Measurements from ENCODE around the gene EXOC4. TPM values are rescaled to one million over a fixed set of nuclear protein-coding genes. Genes with fewer than 3 reads are reported as not detected.

Gene EXOC4
- total RNA-seq, 1 donor from 2014 or later = 99.2 TPM

DNA sequence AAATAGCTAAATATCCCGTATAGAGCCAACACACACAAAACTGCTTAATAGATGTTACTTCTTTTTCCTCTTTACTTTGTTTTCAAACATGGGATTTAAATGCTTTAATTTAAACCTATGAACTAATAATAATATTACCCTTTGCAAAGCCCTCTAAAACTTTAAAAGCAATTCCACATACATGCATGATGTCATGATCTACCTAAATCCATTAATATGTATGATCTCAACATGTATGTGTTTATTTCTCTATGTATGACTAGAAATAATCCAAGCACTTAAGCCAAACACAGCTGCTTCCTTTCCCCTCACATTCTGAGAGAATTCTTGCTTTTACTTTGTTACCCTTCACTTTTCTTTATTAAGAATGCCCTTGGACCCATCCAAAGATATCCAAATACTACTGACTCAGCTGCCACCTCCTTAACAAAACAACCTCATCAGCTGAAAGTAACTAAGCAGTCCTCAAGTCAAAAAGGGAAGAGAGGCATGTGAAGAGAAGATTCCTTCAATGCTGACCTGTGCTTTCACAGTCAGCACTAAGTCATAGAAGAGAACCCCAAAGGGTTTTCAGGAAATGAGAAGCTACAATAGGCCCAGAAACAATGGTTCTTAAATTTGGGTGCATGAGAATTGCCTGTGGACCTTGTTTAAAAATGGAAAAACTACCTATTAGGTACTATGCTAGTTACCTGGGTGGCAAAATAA is 607.9 kb downstream of the EXOC4 start:
- Histone ChIP-seq H3K27ac (no peak overlapping the region), H3K4me1 (no peaks in the 10 kb centered on the region), H3K9me3 (no peaks in the 10 kb centered on the region), H3K36me3 (no peaks in the 10 kb centered on the region), H3K27me3 (no peaks in the 10 kb centered on the region), H3K4me3 (no peak overlapping the region)
- TF ChIP-seq CTCF (IDR thresholded peaks at IDR 0.05) (no peak), POLR2A (IDR thresholded peaks at IDR 0.05) (no peak), POLR2AphosphoS5 (IDR thresholded peaks at IDR 0.05; ENCODE audit: insufficient read depth in 1 of 2, low read depth in 1 of 2) (no peak)
- no peak for DNase-seq (ENCODE audit: extremely low spot score in 2 of 2)
- intact Hi-C loops (cut with DNase I) = no loop called here

GRCh38 chr7:133861876-133862275 is 609.0 kb downstream of the EXOC4 start:
- Histone ChIP-seq H3K36me3 (no peaks in the 10 kb centered on the region), H3K27me3 (no peaks in the 10 kb centered on the region), H3K4me3 (no peak overlapping the region), H3K27ac (no peak overlapping the region), H3K9me3 (no peaks in the 10 kb centered on the region), H3K4me1 (no peaks in the 10 kb centered on the region)
- TF ChIP-seq CTCF (IDR thresholded peaks at IDR 0.05) (no peak), POLR2A (IDR thresholded peaks at IDR 0.05) (no peak), POLR2AphosphoS5 (IDR thresholded peaks at IDR 0.05; ENCODE audit: insufficient read depth in 1 of 2, low read depth in 1 of 2) (no peak)
- intact Hi-C loops (cut with DNase I) = no loop called here
- no peak for DNase-seq (ENCODE audit: extremely low spot score in 2 of 2)

- Histone ChIP-seq H3K36me3 (no peaks in the 10 kb centered on the region), H3K4me3 (no peak overlapping the region), H3K27ac (no peak overlapping the region), H3K9me3 (no peaks in the 10 kb centered on the region), H3K4me1 (no peaks in the 10 kb centered on the region), H3K27me3 (peaks cover 4% of the 10 kb centered on the region)
- no peak for TF ChIP-seq POLR2A (IDR thresholded peaks at IDR 0.05)
- no peak for TF ChIP-seq CTCF (IDR thresholded peaks at IDR 0.05)
- TF ChIP-seq POLR2AphosphoS5 (IDR thresholded peaks at IDR 0.05; ENCODE audit: insufficient read depth in 1 of 2, low read depth in 1 of 2) = no peak
- intact Hi-C loops (cut with DNase I) = no loop called here
- DNase-seq (ENCODE audit: extremely low spot score in 2 of 2) = no peak
Observed at GRCh38 chr7:133863362-133864061, 610.6 kb downstream of the EXOC4 start.

- H3K27ac ChIP-seq = no peak overlapping the region
- no peak for DNase-seq (ENCODE audit: extremely low spot score in 2 of 2)
- intact Hi-C loops (cut with DNase I) = no loop called here
- H3K4me3 ChIP-seq = no peak overlapping the region
- H3K4me1 ChIP-seq = no peaks in the 10 kb centered on the region
- H3K27me3 ChIP-seq = peaks cover 4% of the 10 kb centered on the region
- TF ChIP-seq POLR2AphosphoS5 (IDR thresholded peaks at IDR 0.05; ENCODE audit: insufficient read depth in 1 of 2, low read depth in 1 of 2) (no peak), CTCF (IDR thresholded peaks at IDR 0.05) (no peak), POLR2A (IDR thresholded peaks at IDR 0.05) (no peak)
- H3K36me3 ChIP-seq = no peaks in the 10 kb centered on the region
- no peaks in the 10 kb centered on the region for H3K9me3 ChIP-seq
Observed at GRCh38 chr7:133869556-133869955, 616.7 kb downstream of the EXOC4 start.

GRCh38 chr7:133871757-133872156 is 618.9 kb downstream of the EXOC4 start:
- no peak for DNase-seq (ENCODE audit: extremely low spot score in 2 of 2)
- H3K36me3 ChIP-seq = no peaks in the 10 kb centered on the region

More at GRCh38 chr7:133871757-133872156, 618.9 kb downstream of the EXOC4 start:
- H3K4me3 ChIP-seq = no peak overlapping the region
- H3K4me1 ChIP-seq = no peaks in the 10 kb centered on the region
- H3K27me3 ChIP-seq = peaks cover 4% of the 10 kb centered on the region
- intact Hi-C loops (cut with DNase I) = no loop called here
- no peak overlapping the region for H3K27ac ChIP-seq
- TF ChIP-seq POLR2A (IDR thresholded peaks at IDR 0.05) (no peak), POLR2AphosphoS5 (IDR thresholded peaks at IDR 0.05; ENCODE audit: insufficient read depth in 1 of 2, low read depth in 1 of 2) (no peak), CTCF (IDR thresholded peaks at IDR 0.05) (no peak)
- H3K9me3 ChIP-seq = no peaks in the 10 kb centered on the region

All from vagina (tissue), 2 donors.